ENCODE data around the gene DBF4B.

DBF4B gene

DNA sequence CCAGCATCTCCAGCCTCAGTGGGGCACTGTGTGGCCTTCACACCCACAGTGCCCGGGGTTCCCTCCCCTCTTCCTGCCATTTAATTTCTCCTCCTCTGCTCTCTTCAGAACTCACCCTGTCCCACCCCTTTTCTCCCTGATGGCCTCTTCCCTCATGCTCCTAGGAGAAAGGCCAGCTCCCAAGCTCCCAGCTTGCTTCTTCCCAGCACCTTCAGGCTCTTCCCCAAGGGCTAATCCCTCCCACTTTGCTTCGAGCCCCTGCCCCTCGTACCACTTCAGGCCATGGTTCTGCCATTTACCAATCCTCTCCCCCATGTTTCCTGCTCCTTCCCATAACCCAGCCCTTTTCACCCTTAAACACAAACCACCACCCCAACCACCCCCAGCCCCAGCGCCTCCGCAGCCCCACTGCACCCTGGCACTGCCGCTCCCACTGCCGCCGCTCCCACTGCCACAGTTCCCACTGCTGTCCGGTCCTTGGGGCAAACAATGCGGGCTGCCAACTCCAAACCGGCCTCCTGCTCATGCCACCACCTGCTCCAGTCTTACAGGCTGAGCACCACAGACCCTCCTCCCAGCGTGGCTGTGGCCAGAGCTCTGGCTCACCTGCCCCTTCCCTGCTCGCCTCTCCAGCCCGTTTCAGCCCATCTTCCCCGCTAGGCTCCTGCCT is 78.9 kb downstream of the DBF4B start:
- Mint-ChIP-seq H3K9me3 (no peaks in the 10 kb centered on the region), H3K36me3 (ENCODE audit: low read depth) (no peaks in the 10 kb centered on the region), H3K27ac (peak overlapping the region; percentile 54), H3K4me1 (peaks cover 13% of the 10 kb centered on the region), H3K27me3 (ENCODE audit: low read depth, poor library complexity) (peaks cover 13% of the 10 kb centered on the region), H3K4me3 (no peak overlapping the region)
- TF ChIP-seq, protein P1, sequence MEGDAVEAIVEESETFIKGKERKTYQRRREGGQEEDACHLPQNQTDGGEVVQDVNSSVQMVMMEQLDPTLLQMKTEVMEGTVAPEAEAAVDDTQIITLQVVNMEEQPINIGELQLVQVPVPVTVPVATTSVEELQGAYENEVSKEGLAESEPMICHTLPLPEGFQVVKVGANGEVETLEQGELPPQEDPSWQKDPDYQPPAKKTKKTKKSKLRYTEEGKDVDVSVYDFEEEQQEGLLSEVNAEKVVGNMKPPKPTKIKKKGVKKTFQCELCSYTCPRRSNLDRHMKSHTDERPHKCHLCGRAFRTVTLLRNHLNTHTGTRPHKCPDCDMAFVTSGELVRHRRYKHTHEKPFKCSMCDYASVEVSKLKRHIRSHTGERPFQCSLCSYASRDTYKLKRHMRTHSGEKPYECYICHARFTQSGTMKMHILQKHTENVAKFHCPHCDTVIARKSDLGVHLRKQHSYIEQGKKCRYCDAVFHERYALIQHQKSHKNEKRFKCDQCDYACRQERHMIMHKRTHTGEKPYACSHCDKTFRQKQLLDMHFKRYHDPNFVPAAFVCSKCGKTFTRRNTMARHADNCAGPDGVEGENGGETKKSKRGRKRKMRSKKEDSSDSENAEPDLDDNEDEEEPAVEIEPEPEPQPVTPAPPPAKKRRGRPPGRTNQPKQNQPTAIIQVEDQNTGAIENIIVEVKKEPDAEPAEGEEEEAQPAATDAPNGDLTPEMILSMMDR (IDR thresholded peaks at IDR 0.05), result no peak
- DNase-seq, result no peak

GRCh38 chr17:44788139-44788538 is 79.7 kb downstream of the DBF4B start:
- Mint-ChIP-seq H3K4me1 (peaks cover 7% of the 10 kb centered on the region), H3K27me3 (ENCODE audit: low read depth, poor library complexity) (peaks cover 13% of the 10 kb centered on the region), H3K27ac (no peak overlapping the region), H3K4me3 (no peak overlapping the region), H3K36me3 (ENCODE audit: low read depth) (no peaks in the 10 kb centered on the region), H3K9me3 (no peaks in the 10 kb centered on the region)
- TF ChIP-seq, protein P1 (IDR thresholded peaks at IDR 0.05), result no peak
- DNase-seq, result no peak

DNA sequence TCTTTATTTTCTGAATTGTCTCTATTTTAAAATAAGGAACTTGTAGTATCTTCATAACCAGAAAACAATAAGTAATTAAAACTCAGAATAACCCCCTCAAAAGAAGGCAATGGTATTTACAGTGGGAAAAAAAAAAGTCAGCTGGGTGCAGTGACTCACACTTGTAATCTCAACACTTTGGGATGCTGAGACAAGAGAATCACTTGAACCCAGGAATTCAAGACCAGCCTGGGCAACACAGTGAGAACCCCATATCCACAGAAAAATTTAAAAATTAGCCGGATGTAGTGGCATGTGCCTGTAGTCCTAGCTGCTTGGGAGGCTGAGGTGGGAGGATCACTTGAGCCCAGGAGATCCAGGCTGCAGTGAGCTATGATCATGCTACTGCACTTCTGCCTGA is 83.8 kb downstream of the DBF4B start:
- Mint-ChIP-seq H3K9me3 (no peaks in the 10 kb centered on the region), H3K4me1 (peaks cover 24% of the 10 kb centered on the region), H3K27me3 (ENCODE audit: low read depth, poor library complexity) (peaks cover 7% of the 10 kb centered on the region), H3K36me3 (ENCODE audit: low read depth) (peaks cover 6% of the 10 kb centered on the region), H3K4me3 (no peak overlapping the region), H3K27ac (no peak overlapping the region)
- TF ChIP-seq, protein P1 (IDR thresholded peaks at IDR 0.05), result no peak
- DNase-seq, result no peak

GRCh38 chr17:44793885-44794842 is 85.7 kb downstream of the DBF4B start:
- Mint-ChIP-seq H3K36me3 (ENCODE audit: low read depth) (peaks cover 18% of the 10 kb centered on the region), H3K4me1 (peaks cover 22% of the 10 kb centered on the region), H3K27ac (peak overlapping the region; percentile 94), H3K9me3 (no peaks in the 10 kb centered on the region), H3K27me3 (ENCODE audit: low read depth, poor library complexity) (no peaks in the 10 kb centered on the region), H3K4me3 (no peak overlapping the region)
- no peak for DNase-seq
- TF ChIP-seq, protein P1 (IDR thresholded peaks at IDR 0.05), result no peak

- Mint-ChIP-seq H3K27me3 (ENCODE audit: low read depth, poor library complexity) (no peaks in the 10 kb centered on the region), H3K36me3 (ENCODE audit: low read depth) (peaks cover 26% of the 10 kb centered on the region), H3K27ac (peak overlapping the region; percentile 94), H3K9me3 (no peaks in the 10 kb centered on the region), H3K4me3 (no peak overlapping the region), H3K4me1 (peaks cover 22% of the 10 kb centered on the region)
- DNase-seq, result no peak
- TF ChIP-seq, protein P1 (IDR thresholded peaks at IDR 0.05), result no peak
These were observed 86.5 kb downstream of the DBF4B start for GRCh38 chr17:44794851-44795413.

Measured in nephron progenitor cell (in vitro differentiated cells).